Effector CD8-positive, alpha-beta T cell (primary cell): ENCODE measurements around the gene AGPAT3.

Experiments
- DNase-seq: peaks from one replicate; lab custom pipeline; 2025; lab: John Stamatoyannopoulos, UW

Gene AGPAT3

GRCh38 chr21:43994646-43995045, 129.6 kb downstream of the AGPAT3 start:
- DNase-seq, result no peak

- no peak for DNase-seq
Observed at GRCh38 chr21:43995521-43996105, 130.6 kb downstream of the AGPAT3 start.

- no peak for DNase-seq
Observed at GRCh38 chr21:43997766-43998742, 133.0 kb downstream of the AGPAT3 start.

- DNase-seq, result no peak
Observed at GRCh38 chr21:44000360-44000759, 135.3 kb downstream of the AGPAT3 start.

- no peak for DNase-seq
Observed at GRCh38 chr21:44002511-44002910, 137.5 kb downstream of the AGPAT3 start.

GRCh38 chr21:44003307-44003966, 138.4 kb downstream of the AGPAT3 start:
- no peak for DNase-seq

DNA sequence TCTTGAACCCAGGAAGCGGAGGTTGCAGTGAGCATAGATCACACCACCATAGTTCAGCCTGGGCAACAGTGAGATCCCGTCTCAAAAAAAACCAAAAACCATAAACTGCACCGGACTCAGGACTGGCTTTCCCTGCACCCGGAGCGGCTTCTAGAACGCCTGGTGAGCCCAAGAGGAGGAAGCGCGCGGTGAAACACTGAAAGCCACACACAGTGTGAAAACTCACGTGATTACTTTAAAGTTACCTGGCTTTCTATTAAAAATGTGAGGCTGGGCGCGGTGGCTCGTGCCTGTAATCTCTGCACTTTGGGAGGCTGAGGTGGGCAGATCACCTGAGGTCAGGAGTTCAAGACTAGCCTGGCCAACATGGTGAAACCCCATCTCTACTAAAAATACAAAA, 140.0 kb downstream of the AGPAT3 start:
- no peak for DNase-seq

DNA sequence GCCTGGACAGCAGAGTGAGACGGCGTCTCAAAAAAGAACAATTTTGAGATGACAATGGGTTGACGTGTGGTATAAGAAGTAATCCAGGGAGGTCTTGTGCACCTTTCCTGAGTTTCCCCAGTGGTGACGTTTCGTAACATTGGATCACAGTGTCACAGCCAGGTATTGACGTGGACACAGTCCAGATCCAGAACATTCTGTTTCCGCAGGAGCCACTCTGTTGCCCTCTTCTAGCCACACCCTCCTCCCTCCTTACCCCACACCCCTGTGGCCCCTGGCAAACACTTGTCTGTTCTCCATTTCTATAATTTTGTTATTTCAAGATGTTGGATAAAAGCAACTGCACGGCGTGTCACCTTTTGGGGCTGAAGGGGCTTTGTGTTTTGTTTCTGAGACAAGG, 140.6 kb downstream of the AGPAT3 start:
- no peak for DNase-seq

DNA sequence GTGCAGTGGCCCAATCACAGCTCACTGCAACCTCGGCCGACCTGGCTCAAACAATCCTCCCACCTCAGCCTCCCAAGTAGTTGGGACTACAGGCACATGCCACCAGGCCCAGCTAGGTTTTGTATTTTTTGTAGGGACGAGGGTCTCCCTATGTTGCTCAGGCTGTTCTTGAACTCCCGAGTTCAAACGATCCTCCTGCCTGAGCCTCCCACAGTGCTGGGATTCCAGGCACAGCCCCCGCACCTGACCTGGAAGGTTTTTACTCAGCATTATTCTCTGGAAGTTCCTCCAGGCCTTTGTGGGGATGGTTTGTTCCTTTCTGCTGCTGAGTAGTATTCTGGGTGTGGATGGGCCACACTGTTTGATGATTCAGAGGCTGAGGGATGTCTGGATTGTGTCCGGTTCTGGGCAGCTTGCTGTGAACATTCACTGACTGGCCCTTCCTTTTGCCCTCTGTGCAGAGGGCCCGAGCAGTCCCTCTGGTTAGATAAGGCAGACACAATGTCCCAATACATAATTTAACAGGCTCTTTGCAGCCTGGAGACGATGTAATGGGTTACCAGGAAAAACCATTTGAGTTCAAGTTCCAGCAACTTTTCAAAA, 141.1 kb downstream of the AGPAT3 start:
- DNase-seq, result no peak

GRCh38 chr21:44006656-44007055, 141.6 kb downstream of the AGPAT3 start:
- no peak for DNase-seq

DNA sequence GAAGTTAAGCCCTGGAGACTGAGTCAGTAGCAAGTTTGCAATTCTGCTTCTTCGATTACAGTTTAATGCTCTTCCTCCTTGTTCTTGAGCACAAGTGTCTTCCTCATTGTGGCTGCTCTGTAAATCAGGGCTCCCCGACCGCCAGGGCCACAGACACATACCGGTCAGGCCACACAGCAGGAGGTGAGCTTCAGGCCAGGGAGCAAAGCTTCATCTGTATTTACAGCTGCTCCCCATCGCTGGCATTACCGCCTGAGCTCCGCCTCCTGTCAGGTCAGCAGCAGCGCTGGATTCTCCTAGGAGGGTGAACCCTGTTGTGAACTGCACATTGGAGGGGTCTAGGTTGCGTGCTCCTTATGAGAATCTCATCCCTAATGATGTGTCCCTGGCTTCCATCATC, 145.4 kb downstream of the AGPAT3 start:
- DNase-seq, result no peak

DNA sequence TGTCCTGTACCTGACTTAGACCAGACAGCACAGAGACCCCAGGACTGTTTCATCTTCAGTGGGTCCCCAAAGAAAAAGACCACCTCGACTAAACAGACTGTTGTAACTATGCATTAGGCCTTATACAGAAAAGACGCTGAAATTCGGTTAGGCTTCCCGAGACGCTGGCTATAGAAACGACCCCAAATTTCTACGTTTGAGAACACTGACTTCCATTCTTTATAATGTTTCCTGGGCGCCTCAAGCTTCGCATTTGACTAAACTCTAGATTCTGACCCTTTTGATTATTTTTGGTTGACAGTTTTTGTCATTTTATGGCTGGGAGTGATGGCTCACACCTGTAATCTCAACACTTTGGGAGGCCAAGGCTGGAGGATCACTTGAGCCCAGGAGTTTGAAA, 146.1 kb downstream of the AGPAT3 start:
- DNase-seq, result no peak

DNA sequence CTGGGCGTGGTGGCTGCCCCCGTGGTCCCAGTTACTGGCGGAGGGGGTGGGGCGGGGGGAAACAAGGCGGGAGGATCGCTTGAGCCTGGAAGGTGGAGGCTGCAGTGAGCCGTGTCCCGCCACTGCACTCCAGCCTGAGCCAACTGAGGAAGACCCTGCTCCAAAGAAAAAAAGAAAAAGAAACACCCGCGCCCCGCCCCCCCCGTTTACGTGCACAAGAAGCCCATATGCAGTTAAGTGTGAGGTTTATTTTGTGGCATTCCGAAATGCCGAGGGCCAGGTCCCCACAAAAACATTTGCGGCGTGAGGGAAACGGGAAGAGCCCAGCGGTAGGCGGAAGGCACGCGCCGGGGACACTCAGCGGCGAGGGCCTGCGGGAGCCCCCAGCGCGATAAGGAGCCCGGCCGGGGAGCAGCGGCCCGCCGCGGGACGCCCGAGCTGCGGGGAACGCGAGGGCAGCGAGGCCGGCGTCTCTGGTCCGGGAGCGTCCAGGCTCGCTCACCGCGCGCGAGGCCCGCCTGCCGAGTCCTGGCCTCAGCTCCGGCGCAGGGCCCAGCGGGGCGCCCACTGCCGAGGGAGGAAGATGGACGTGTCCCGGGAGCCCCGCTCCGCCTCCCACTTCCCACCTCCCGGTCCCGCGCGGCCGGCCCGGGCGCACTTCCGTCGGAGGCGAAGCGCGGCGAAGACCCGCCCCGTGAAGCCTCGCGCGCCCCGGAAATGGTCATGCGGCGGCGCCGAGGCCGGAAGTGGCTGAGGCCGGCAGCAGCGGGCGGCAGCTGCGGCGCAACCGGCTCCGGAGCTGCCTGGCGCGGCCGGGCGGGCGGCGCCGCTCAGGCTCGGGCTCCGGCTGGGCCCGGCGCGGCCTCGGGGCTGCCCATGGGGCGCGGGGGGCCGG, 146.8 kb downstream of the AGPAT3 start, which contains the start of gene TRAPPC10:
TRAPPC10 (plus strand) TSS at position 731 of the 895 bp plus-strand sequence. CDS start 185 bp downstream, outside the sequence.
- peak; percentile 56 for DNase-seq

GRCh38 chr21:44012474-44013379, 147.7 kb downstream of the AGPAT3 start:
- DNase-seq, result peak; percentile 65

- peak; percentile 9 for DNase-seq
Observed at GRCh38 chr21:44013380-44014088, 148.5 kb downstream of the AGPAT3 start.

DNA sequence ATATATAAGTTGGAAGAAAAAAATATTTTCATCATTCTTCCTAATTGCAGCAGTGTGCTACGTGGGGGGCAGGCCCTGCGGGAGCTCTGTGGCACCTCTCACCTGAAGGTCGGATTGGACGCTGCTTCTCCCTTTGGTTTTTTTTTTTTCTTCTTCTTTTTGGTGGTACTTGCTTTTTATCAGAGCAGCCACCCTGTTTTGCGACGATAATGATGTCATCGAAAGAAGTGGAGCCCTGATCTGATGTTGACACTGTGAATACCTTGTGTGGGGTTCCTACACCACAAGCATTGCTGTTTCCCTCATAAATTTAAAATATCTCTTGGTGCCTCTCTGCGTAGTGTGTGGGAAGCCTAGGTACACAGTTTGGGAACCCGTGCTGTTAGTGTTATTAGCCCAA, 152.6 kb downstream of the AGPAT3 start:
- no peak for DNase-seq

- no peak for DNase-seq
Observed at GRCh38 chr21:44018127-44018526, 153.1 kb downstream of the AGPAT3 start.

DNA sequence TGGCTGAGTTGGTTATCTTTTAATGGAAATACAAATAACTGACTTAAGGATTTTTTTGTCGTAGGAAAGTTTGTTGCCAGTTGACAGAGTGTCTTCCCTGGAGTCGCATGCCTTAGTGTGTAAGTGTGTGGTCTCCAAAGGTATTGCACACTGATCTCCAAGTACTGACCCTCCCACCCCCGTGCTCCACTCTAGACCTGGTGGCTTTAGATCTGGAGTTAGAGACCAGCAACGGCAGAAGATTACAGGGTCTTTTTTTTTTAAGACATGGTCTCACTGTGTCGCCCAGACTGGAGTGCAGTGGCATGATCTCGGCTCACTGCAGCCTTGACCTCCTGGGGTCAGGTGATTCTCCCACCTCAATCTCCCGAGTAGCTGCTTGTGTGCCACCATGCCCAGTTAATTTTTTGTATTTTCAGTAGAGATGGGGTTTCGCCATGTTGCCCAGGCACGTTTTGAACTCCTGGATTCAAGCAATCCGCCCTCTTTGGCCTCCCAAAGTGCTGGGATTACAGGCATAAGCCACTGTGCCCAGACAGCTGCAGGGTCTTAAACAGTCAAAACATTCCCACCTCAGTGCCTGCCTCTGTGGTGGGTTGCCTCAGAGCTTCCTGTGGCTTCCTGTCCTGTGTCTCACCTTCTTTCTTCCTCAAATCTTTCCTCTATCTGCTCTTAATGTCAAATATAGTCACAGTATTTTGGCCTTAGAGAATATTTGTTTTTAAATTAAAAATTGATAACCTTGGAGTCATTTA, 154.0 kb downstream of the AGPAT3 start:
- DNase-seq, result no peak

DNA sequence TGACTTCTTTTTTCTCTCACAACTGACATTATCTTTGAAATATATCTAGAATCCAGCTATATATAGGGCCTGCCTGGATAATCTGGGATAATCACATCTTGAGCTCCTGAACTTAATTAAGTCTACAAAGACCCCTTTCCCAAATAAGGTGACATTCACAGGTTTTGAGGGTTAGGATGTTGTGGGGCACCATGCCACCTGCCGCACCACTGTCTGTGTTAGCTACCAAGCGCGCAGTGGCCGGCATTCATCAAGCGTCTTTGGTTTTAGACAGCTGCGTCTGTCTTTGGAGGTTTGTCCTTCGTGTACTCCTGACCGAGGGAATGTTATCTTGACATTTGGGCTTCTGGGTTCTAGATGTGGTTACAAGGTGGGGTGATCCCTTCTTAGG, 154.5 kb downstream of the AGPAT3 start:
- no peak for DNase-seq
